ENCODE measurements around the gene SMIM14.

Gene SMIM14

GRCh38 chr4:39606747-39607146 is 31.9 kb downstream of the SMIM14 start:
- no peak for DNase-seq (ENCODE audit: low spot score in 2 of 2)
- Mint-ChIP-seq H3K27ac (no peak overlapping the region), H3K27me3 (no peaks in the 10 kb centered on the region), H3K36me3 (peaks cover 18% of the 10 kb centered on the region), H3K9me3 (peaks cover 2% of the 10 kb centered on the region), H3K4me1 (peaks cover 18% of the 10 kb centered on the region), H3K4me3 (no peak overlapping the region)
- no peak for ATAC-seq (ENCODE audit: low read depth)

GRCh38 chr4:39597695-39598381 is 40.8 kb downstream of the SMIM14 start:
- Mint-ChIP-seq H3K27ac (peak overlapping the region; percentile 48), H3K4me1 (peaks cover 20% of the 10 kb centered on the region), H3K4me3 (no peak overlapping the region), H3K36me3 (peaks cover 32% of the 10 kb centered on the region), H3K27me3 (no peaks in the 10 kb centered on the region), H3K9me3 (no peaks in the 10 kb centered on the region)
- ATAC-seq (ENCODE audit: low read depth) = no peak
- DNase-seq (ENCODE audit: low spot score in 2 of 2) = no peak

DNA sequence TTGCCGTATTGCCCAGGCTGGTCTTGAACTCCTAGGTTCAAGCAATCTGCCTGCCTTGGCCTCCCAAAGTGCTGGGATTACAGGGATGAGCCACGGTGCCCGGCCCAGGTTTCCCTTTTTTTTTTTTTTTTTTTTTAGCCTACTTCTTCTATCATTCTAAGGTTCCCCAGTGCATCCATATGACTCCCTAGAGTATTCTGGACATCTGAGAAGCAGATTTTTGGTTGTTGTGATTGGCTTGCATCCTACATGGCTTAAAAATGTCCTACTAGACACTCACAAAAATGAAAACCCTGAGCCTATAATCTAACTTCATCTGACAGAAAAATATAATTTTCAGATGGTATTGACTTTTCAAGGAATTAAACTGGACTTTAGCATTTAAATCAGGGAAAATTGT is 41.7 kb downstream of the SMIM14 start:
- ATAC-seq (ENCODE audit: low read depth) (no peak), DNase-seq (ENCODE audit: low spot score in 2 of 2) (no peak)
- Mint-ChIP-seq H3K36me3 (peaks cover 27% of the 10 kb centered on the region), H3K27ac (no peak overlapping the region), H3K4me3 (no peak overlapping the region), H3K9me3 (no peaks in the 10 kb centered on the region), H3K27me3 (no peaks in the 10 kb centered on the region), H3K4me1 (peaks cover 20% of the 10 kb centered on the region)

- Mint-ChIP-seq H3K4me1 (peaks cover 11% of the 10 kb centered on the region), H3K4me3 (no peak overlapping the region), H3K36me3 (peaks cover 12% of the 10 kb centered on the region), H3K27ac (no peak overlapping the region), H3K9me3 (no peaks in the 10 kb centered on the region), H3K27me3 (no peaks in the 10 kb centered on the region)
- DNase-seq (ENCODE audit: low spot score in 2 of 2) (no peak), ATAC-seq (ENCODE audit: low read depth) (no peak)
These were observed 47.4 kb downstream of the SMIM14 start for GRCh38 chr4:39591290-39591689.

DNA sequence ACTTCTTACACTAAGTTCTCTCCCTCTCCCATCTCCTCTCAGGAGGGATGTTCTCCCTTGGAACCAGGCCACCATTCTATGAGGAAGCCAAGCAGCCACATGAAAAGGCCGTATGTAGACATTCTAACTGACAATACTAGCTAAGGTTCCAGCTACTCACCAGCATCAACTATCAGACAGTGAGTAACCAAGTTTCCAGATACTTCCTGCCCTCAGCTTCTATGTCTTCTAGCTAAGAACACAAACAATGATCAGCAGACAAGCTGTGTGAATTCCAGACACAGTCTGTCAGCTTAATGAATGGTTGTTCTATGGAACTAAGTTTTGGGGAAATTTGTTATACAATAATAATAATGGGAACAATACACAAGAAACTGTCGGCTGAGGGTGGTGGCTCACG is 50.8 kb downstream of the SMIM14 start:
- H3K36me3 Mint-ChIP-seq = peaks cover 11% of the 10 kb centered on the region
- no peak overlapping the region for H3K4me3 Mint-ChIP-seq
- no peaks in the 10 kb centered on the region for H3K9me3 Mint-ChIP-seq
- H3K4me1 Mint-ChIP-seq = peaks cover 9% of the 10 kb centered on the region
- DNase-seq (ENCODE audit: low spot score in 2 of 2) = no peak
- H3K27me3 Mint-ChIP-seq = no peaks in the 10 kb centered on the region
- no peak overlapping the region for H3K27ac Mint-ChIP-seq
- no peak for ATAC-seq (ENCODE audit: low read depth)

DNA sequence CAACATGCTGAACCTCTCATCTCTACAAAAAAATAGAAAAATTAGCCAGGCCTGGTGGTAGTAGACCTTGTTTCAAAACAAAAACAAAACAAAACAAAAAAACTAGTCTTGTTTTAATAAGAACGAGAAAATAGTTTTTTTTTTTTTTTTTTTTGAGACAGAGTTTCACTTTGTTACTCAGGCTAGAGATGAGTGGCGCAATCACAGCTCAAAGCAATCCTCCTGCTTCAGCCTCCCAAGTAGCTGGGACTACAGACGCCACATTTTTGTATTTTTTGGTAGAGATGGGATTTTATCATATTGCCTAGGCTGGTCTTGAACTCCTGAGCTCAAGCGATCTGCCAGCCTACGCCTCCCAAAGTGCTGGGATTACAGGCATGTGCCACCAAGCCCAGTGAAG is 63.7 kb downstream of the SMIM14 start:
- DNase-seq (ENCODE audit: low spot score in 2 of 2) = no peak
- no peak for ATAC-seq (ENCODE audit: low read depth)
- H3K4me3 Mint-ChIP-seq = no peak overlapping the region
- H3K27ac Mint-ChIP-seq = no peak overlapping the region
- H3K4me1 Mint-ChIP-seq = peaks cover 9% of the 10 kb centered on the region
- H3K9me3 Mint-ChIP-seq = no peaks in the 10 kb centered on the region
- no peaks in the 10 kb centered on the region for H3K27me3 Mint-ChIP-seq
- peaks cover 9% of the 10 kb centered on the region for H3K36me3 Mint-ChIP-seq

- ATAC-seq (ENCODE audit: low read depth) = no peak
- Mint-ChIP-seq H3K27me3 (no peaks in the 10 kb centered on the region), H3K4me1 (peaks cover 21% of the 10 kb centered on the region), H3K9me3 (no peaks in the 10 kb centered on the region), H3K36me3 (peaks cover 7% of the 10 kb centered on the region), H3K27ac (no peak overlapping the region), H3K4me3 (no peak overlapping the region)
- no peak for DNase-seq (ENCODE audit: low spot score in 2 of 2)
These were observed 67.2 kb downstream of the SMIM14 start for GRCh38 chr4:39571504-39571903.

GRCh38 chr4:39571054-39571453 is 67.6 kb downstream of the SMIM14 start:
- Mint-ChIP-seq H3K4me3 (no peak overlapping the region), H3K27me3 (no peaks in the 10 kb centered on the region), H3K4me1 (peaks cover 22% of the 10 kb centered on the region), H3K9me3 (peaks cover 2% of the 10 kb centered on the region), H3K36me3 (peaks cover 9% of the 10 kb centered on the region), H3K27ac (peak overlapping the region; percentile 72)
- DNase-seq (ENCODE audit: low spot score in 2 of 2) (no peak), ATAC-seq (ENCODE audit: low read depth) (no peak)

GRCh38 chr4:39569209-39569608 is 69.5 kb downstream of the SMIM14 start:
- DNase-seq (ENCODE audit: low spot score in 2 of 2) (no peak), ATAC-seq (ENCODE audit: low read depth) (peak; percentile 70)
- peak overlapping the region; percentile 92 for H3K27ac Mint-ChIP-seq
- no peaks in the 10 kb centered on the region for H3K27me3 Mint-ChIP-seq
- peaks cover 24% of the 10 kb centered on the region for H3K4me1 Mint-ChIP-seq
- H3K4me3 Mint-ChIP-seq = peak overlapping the region; percentile 85
- peaks cover 5% of the 10 kb centered on the region for H3K9me3 Mint-ChIP-seq
- peaks cover 19% of the 10 kb centered on the region for H3K36me3 Mint-ChIP-seq

- H3K9me3 Mint-ChIP-seq = peaks cover 5% of the 10 kb centered on the region
- DNase-seq (ENCODE audit: low spot score in 2 of 2) (peak in 1 of 2 donors; percentile 12), ATAC-seq (ENCODE audit: low read depth) (peak; percentile 93)
- H3K27me3 Mint-ChIP-seq = no peaks in the 10 kb centered on the region
- peak overlapping the region; percentile 92 for H3K27ac Mint-ChIP-seq
- H3K4me1 Mint-ChIP-seq = peaks cover 25% of the 10 kb centered on the region
- peak overlapping the region; percentile 85 for H3K4me3 Mint-ChIP-seq
- H3K36me3 Mint-ChIP-seq = peaks cover 20% of the 10 kb centered on the region
These were observed 69.9 kb downstream of the SMIM14 start for GRCh38 chr4:39568805-39569204.

DNA sequence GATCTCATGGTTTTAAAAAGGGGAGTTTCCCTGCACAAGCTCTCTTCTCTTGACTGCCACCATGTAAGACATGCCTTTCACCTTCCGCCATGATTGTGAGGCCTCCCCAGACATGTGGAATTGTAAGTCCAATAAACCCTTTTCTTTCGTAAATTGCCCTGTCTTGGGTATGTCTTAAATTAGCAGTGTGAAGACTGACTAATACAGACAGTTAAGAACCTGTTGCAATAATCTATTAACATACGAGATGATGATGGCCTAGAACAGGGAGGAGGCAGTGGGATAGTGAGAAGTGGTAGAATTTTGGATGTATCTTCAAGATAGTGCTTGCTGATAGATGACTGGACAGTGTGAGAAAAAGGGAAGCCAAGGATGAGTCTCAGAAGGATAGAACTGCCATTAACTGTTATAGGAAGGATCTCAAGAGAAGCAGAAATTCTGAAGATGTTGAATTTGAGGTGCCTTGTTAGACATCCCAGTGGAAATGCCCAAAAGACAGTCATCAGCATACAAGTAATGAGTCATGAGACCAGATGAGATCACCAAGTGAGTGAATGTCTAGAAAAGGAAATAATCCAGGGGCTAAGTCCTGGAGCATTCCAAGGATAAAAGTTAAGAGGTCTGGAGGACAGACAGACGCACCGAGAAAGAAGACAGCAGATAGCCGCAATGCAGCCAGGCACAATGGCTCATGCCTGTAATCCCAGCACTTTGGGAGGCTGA is 72.6 kb downstream of the SMIM14 start:
- peaks cover 27% of the 10 kb centered on the region for H3K4me1 Mint-ChIP-seq

DNA sequence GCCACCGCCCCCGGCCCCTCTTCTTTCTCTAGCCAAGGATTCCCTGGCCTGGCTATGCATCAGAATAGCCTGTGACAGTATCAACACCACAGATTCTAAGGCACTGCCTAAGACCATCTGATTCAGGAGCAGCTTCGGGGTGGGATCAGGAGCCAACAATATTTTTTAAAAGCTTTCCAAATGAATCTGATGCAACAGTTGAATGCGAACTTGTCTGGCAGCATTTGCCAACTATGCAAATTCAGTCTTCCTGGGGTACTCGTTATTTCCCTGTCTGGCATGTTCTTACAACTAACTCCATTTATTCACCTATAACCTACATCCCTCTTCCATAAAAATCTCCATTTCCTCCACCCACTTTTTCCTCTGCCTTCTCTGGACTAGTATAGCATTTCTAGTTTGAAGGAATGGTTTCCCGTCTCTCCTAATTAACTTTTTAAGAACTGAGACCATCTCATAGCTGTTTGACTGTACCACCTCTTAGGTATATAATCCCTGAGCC is 75.3 kb downstream of the SMIM14 start:
- Mint-ChIP-seq H3K27me3 (no peaks in the 10 kb centered on the region), H3K4me3 (no peak overlapping the region), H3K4me1 (peaks cover 17% of the 10 kb centered on the region), H3K36me3 (peaks cover 32% of the 10 kb centered on the region), H3K27ac (peak overlapping the region; percentile 32), H3K9me3 (peaks cover 5% of the 10 kb centered on the region)
- DNase-seq (ENCODE audit: low spot score in 2 of 2) = no peak
- no peak for ATAC-seq (ENCODE audit: low read depth)

More for the DNA sequence above, 72.6 kb downstream of the SMIM14 start:
- no peak for ATAC-seq (ENCODE audit: low read depth)
- H3K9me3 Mint-ChIP-seq = peaks cover 5% of the 10 kb centered on the region
- no peak for DNase-seq (ENCODE audit: low spot score in 2 of 2)
- no peak overlapping the region for H3K4me3 Mint-ChIP-seq
- peaks cover 24% of the 10 kb centered on the region for H3K36me3 Mint-ChIP-seq
- H3K27ac Mint-ChIP-seq = peak overlapping the region; percentile 15
- no peaks in the 10 kb centered on the region for H3K27me3 Mint-ChIP-seq

DNA sequence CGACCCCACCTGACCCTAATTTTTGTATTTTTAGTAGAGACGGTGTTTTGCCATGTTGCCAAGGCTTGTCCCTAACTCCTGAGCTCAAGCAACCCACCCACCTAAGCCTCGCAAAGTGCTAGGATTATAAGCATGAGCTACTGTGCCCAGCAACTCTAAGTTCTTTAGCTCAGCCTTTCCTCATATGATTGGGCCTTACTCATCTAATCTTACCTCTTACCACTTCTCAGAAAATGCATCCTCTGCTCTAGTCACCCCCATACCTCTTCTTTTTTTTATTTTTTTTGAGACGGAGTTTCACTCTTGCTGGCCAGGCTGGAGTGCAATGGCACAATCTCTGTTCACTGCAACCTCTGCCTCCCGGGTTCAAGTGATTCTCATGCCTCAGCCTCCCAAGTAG is 75.9 kb downstream of the SMIM14 start:
- Mint-ChIP-seq H3K36me3 (peaks cover 33% of the 10 kb centered on the region), H3K27me3 (no peaks in the 10 kb centered on the region), H3K9me3 (peaks cover 5% of the 10 kb centered on the region), H3K4me1 (peaks cover 15% of the 10 kb centered on the region), H3K4me3 (no peak overlapping the region), H3K27ac (no peak overlapping the region)
- ATAC-seq (ENCODE audit: low read depth) (no peak), DNase-seq (ENCODE audit: low spot score in 2 of 2) (no peak)

DNA sequence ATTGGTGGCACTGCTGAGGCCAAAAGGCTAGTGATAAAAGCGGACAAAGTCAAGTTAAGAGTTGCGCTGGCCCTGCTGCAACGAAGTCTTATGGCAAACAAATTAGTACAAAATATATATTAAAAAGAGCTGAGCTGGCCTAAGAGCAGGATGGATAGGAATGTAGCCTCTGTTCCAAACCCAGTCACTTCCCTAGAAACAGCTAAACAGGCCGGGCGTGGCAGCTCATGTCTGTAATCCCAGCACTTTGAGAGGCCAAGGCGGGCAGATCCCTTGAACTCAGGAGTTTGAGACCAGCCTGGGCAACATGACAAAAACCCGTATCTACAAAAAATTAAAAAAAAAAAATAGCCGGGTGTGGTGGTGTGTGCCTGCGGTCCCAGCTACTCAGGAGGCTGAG is 79.0 kb downstream of the SMIM14 start:
- peaks cover 27% of the 10 kb centered on the region for H3K36me3 Mint-ChIP-seq

More for the DNA sequence above, 79.0 kb downstream of the SMIM14 start:
- Mint-ChIP-seq H3K4me1 (peaks cover 9% of the 10 kb centered on the region), H3K4me3 (no peak overlapping the region), H3K27ac (no peak overlapping the region), H3K9me3 (no peaks in the 10 kb centered on the region), H3K27me3 (no peaks in the 10 kb centered on the region)
- ATAC-seq (ENCODE audit: low read depth) (no peak), DNase-seq (ENCODE audit: low spot score in 2 of 2) (no peak)

Measured in memory B cell (primary cell).